ENCODE data around the gene SPDYC. TPM values are rescaled to one million over a fixed set of nuclear protein-coding genes. Genes with fewer than 3 reads are reported as not detected.
"Not testable (repeated sequence)": the region's sequence is repeated elsewhere in the genome, so short reads cannot be mapped to it uniquely, and the experiment has no call there.

Gene SPDYC
- total RNA-seq, 3 donors from 2014 or later, result not detected

- Mint-ChIP-seq H3K4me3 (no peak overlapping the region), H3K9me3 (no peaks in the 10 kb centered on the region), H3K4me1 (ENCODE audit: low read depth) (peaks cover 29% of the 10 kb centered on the region), H3K36me3 (ENCODE audit: insufficient read depth) (peaks cover 17% of the 10 kb centered on the region), H3K27me3 (ENCODE audit: low read depth) (no peaks in the 10 kb centered on the region)
- ATAC-seq (no peak), DNase-seq (no peak)
Measured at GRCh38 chr11:65131417-65131776, 38.6 kb upstream of the SPDYC start.

GRCh38 chr11:65131895-65132237 lies 38.2 kb upstream of the SPDYC start:
- H3K9me3 Mint-ChIP-seq, result no peaks in the 10 kb centered on the region
- no peaks in the 10 kb centered on the region for H3K27me3 Mint-ChIP-seq (ENCODE audit: low read depth)
- ATAC-seq, result no peak
- DNase-seq, result no peak
- H3K4me3 Mint-ChIP-seq, result peak overlapping the region; percentile 99
- H3K36me3 Mint-ChIP-seq (ENCODE audit: insufficient read depth), result peaks cover 16% of the 10 kb centered on the region
- peaks cover 32% of the 10 kb centered on the region for H3K4me1 Mint-ChIP-seq (ENCODE audit: low read depth)

GRCh38 chr11:65132238-65132987 lies 37.6 kb upstream of the SPDYC start:
- H3K4me1 Mint-ChIP-seq (ENCODE audit: low read depth), result peaks cover 35% of the 10 kb centered on the region

GRCh38 chr11:65132988-65133700 lies 36.9 kb upstream of the SPDYC start:
- Mint-ChIP-seq H3K27me3 (ENCODE audit: low read depth) (no peaks in the 10 kb centered on the region), H3K4me1 (ENCODE audit: low read depth) (peaks cover 37% of the 10 kb centered on the region), H3K4me3 (peak overlapping the region; percentile 99), H3K36me3 (ENCODE audit: insufficient read depth) (peaks cover 12% of the 10 kb centered on the region), H3K9me3 (no peaks in the 10 kb centered on the region)
- DNase-seq, result peak; percentile 44
- no peak for ATAC-seq

More at GRCh38 chr11:65132238-65132987, 37.6 kb upstream of the SPDYC start:
- ATAC-seq, result no peak
- Mint-ChIP-seq H3K9me3 (no peaks in the 10 kb centered on the region), H3K36me3 (ENCODE audit: insufficient read depth) (peaks cover 12% of the 10 kb centered on the region), H3K4me3 (peak overlapping the region; percentile 99), H3K27me3 (ENCODE audit: low read depth) (no peaks in the 10 kb centered on the region)
- DNase-seq, result no peak

- DNase-seq (no peak), ATAC-seq (peak in 1 of 2 donors; percentile 1)
- Mint-ChIP-seq H3K9me3 (no peaks in the 10 kb centered on the region), H3K27me3 (ENCODE audit: low read depth) (no peaks in the 10 kb centered on the region), H3K36me3 (ENCODE audit: insufficient read depth) (peaks cover 12% of the 10 kb centered on the region), H3K4me1 (ENCODE audit: low read depth) (peaks cover 37% of the 10 kb centered on the region), H3K4me3 (peak overlapping the region; percentile 99)
Measured at GRCh38 chr11:65133724-65134123, 36.3 kb upstream of the SPDYC start.

GRCh38 chr11:65134240-65134951 lies 35.6 kb upstream of the SPDYC start, which contains the start of gene SYVN1:
TSS of gene SYVN1 (minus strand) at chr11:65134519. CDS start at chr11:65133601, 918 bp downstream.
- Mint-ChIP-seq H3K27me3 (ENCODE audit: low read depth) (no peaks in the 10 kb centered on the region), H3K4me1 (ENCODE audit: low read depth) (peaks cover 37% of the 10 kb centered on the region), H3K4me3 (peak within 1 kb of the TSS; percentile 99), H3K36me3 (ENCODE audit: insufficient read depth) (peaks cover 12% of the 10 kb centered on the region), H3K9me3 (no peaks in the 10 kb centered on the region)
- ATAC-seq, result peak; percentile 84 to 87
- peak; percentile 88 for DNase-seq

GRCh38 chr11:65134952-65135632 lies 34.9 kb upstream of the SPDYC start:
- Mint-ChIP-seq H3K4me1 (ENCODE audit: low read depth) (peaks cover 37% of the 10 kb centered on the region), H3K9me3 (no peaks in the 10 kb centered on the region), H3K4me3 (peak overlapping the region; percentile 99), H3K36me3 (ENCODE audit: insufficient read depth) (peaks cover 12% of the 10 kb centered on the region), H3K27me3 (ENCODE audit: low read depth) (no peaks in the 10 kb centered on the region)
- ATAC-seq (peak; percentile 87 to 89), DNase-seq (peak; percentile 76)

GRCh38 chr11:65135633-65136145 lies 34.3 kb upstream of the SPDYC start:
- ATAC-seq, result no peak
- Mint-ChIP-seq H3K27me3 (ENCODE audit: low read depth) (no peaks in the 10 kb centered on the region), H3K9me3 (no peaks in the 10 kb centered on the region), H3K36me3 (ENCODE audit: insufficient read depth) (peaks cover 12% of the 10 kb centered on the region), H3K4me3 (peak overlapping the region; percentile 99), H3K4me1 (ENCODE audit: low read depth) (peaks cover 37% of the 10 kb centered on the region)
- no peak for DNase-seq

GRCh38 chr11:65136515-65137096 lies 33.4 kb upstream of the SPDYC start:
- Mint-ChIP-seq H3K4me1 (ENCODE audit: low read depth) (peaks cover 36% of the 10 kb centered on the region), H3K4me3 (peak overlapping the region; percentile 72), H3K27me3 (ENCODE audit: low read depth) (no peaks in the 10 kb centered on the region), H3K9me3 (no peaks in the 10 kb centered on the region), H3K36me3 (ENCODE audit: insufficient read depth) (peaks cover 8% of the 10 kb centered on the region)
- DNase-seq, result no peak
- no peak for ATAC-seq

- Mint-ChIP-seq H3K27me3 (ENCODE audit: low read depth) (peaks cover 3% of the 10 kb centered on the region), H3K36me3 (ENCODE audit: insufficient read depth) (no peaks in the 10 kb centered on the region), H3K4me3 (no peak overlapping the region), H3K9me3 (no peaks in the 10 kb centered on the region), H3K4me1 (ENCODE audit: low read depth) (peaks cover 5% of the 10 kb centered on the region)
- DNase-seq, result no peak
- ATAC-seq, result no peak
Measured at GRCh38 chr11:65141896-65142494, 28.0 kb upstream of the SPDYC start.

GRCh38 chr11:65147352-65148075 lies 22.5 kb upstream of the SPDYC start:
- no peaks in the 10 kb centered on the region for H3K36me3 Mint-ChIP-seq (ENCODE audit: insufficient read depth)
- H3K4me1 Mint-ChIP-seq (ENCODE audit: low read depth), result no peaks in the 10 kb centered on the region
- H3K9me3 Mint-ChIP-seq, result no peaks in the 10 kb centered on the region
- ATAC-seq (no peak), DNase-seq (no peak)
- H3K27me3 Mint-ChIP-seq (ENCODE audit: low read depth), result peaks cover 5% of the 10 kb centered on the region
- no peak overlapping the region for H3K4me3 Mint-ChIP-seq

- Mint-ChIP-seq H3K36me3 (ENCODE audit: insufficient read depth) (no peaks in the 10 kb centered on the region), H3K9me3 (no peaks in the 10 kb centered on the region), H3K4me1 (ENCODE audit: low read depth) (no peaks in the 10 kb centered on the region), H3K4me3 (no peak overlapping the region), H3K27me3 (ENCODE audit: low read depth) (peaks cover 5% of the 10 kb centered on the region)
- DNase-seq (no peak), ATAC-seq (no peak)
Measured at GRCh38 chr11:65148657-65149056, 21.4 kb upstream of the SPDYC start.

GRCh38 chr11:65150131-65150508 lies 19.9 kb upstream of the SPDYC start:
- ATAC-seq, result not testable (repeated sequence)

More at GRCh38 chr11:65150131-65150508, 19.9 kb upstream of the SPDYC start:
- not testable (repeated sequence) for DNase-seq; H3K9me3 Mint-ChIP-seq; H3K4me1 Mint-ChIP-seq (ENCODE audit: low read depth); H3K4me3 Mint-ChIP-seq; H3K36me3 Mint-ChIP-seq (ENCODE audit: insufficient read depth); H3K27me3 Mint-ChIP-seq (ENCODE audit: low read depth)
